H9 (cell line): Measurements from ENCODE around the gene PTGES3L. TPM values are rescaled to one million over a fixed set of nuclear protein-coding genes. Genes with fewer than 3 reads are reported as not detected.
A peak's percentile ranks its signal among the peaks of the same experiment; 100 is the strongest.

Experiments
- DNase-seq: peaks from one replicate; pipeline ENCODE4 v3.0.0-alpha.2; 2017
- H2AFZ ChIP-seq: one replicate; pipeline ENCODE4 v1.6.1; 2013; ENCODE audit warnings: mild to moderate bottlenecking, low read length, control low read depth, moderate library complexity
- H2AK5ac ChIP-seq: 2 replicates; pipeline ENCODE4 v1.6.1; 2013; ENCODE audit warnings: low read length, control low read depth, mixed read lengths; ENCODE audit not compliant: insufficient read length
- H2BK120ac ChIP-seq: one replicate; pipeline ENCODE4 v1.6.1; 2013; ENCODE audit warnings: low read depth, mild to moderate bottlenecking, low read length, control low read depth, inconsistent platforms; ENCODE audit not compliant: poor library complexity, severe bottlenecking
- H2BK12ac ChIP-seq: 2 replicates; pipeline ENCODE4 v1.6.1; 2013; ENCODE audit warnings: low read length, control low read depth, mixed read lengths, low read depth; ENCODE audit not compliant: insufficient read length
- H2BK15ac ChIP-seq: 2 replicates; pipeline ENCODE4 v1.6.1; 2013; ENCODE audit warnings: low read depth, low read length, control low read depth
- H2BK20ac ChIP-seq: one replicate; pipeline ENCODE4 v1.6.1; 2013; ENCODE audit warnings: low read depth, mild to moderate bottlenecking, low read length, control low read depth, inconsistent platforms; ENCODE audit not compliant: poor library complexity, severe bottlenecking
- H2BK5ac ChIP-seq: 2 replicates; pipeline ENCODE4 v1.6.1; 2013; ENCODE audit warnings: low read length, control low read depth, mixed read lengths; ENCODE audit not compliant: insufficient read length
- H3K14ac ChIP-seq: 2 replicates; pipeline ENCODE4 v1.6.1; 2013; ENCODE audit warnings: low read length, control low read depth; ENCODE audit not compliant: insufficient read depth
- H3K18ac ChIP-seq: 2 replicates; pipeline ENCODE4 v1.6.1; 2013; ENCODE audit warnings: low read depth, mild to moderate bottlenecking, mixed read lengths, low read length, control low read depth; ENCODE audit not compliant: insufficient read length
- H3K23ac ChIP-seq: 2 replicates; pipeline ENCODE4 v1.6.1; 2013; ENCODE audit warnings: low read length, control low read depth, mixed read lengths, low read depth; ENCODE audit not compliant: insufficient read length
- H3K23me2 ChIP-seq: 2 replicates; pipeline ENCODE4 v1.6.1; 2013; ENCODE audit warnings: low read depth, mild to moderate bottlenecking, mixed read lengths, low read length, control low read depth; ENCODE audit not compliant: insufficient read length, poor library complexity, severe bottlenecking
- H3K27ac ChIP-seq: 2 replicates; pipeline ENCODE4 v1.5.1; 2013; ENCODE audit warnings: low read length, control low read depth, mixed read lengths, low read depth; ENCODE audit not compliant: insufficient read length
- H3K27me3 ChIP-seq: 2 replicates; pipeline ENCODE4 v1.6.1; 2013; ENCODE audit warnings: low read length, control low read depth, inconsistent platforms; ENCODE audit not compliant: insufficient read depth
- H3K4ac ChIP-seq: 2 replicates; pipeline ENCODE4 v1.6.1; 2013; ENCODE audit warnings: low read depth, mild to moderate bottlenecking, control low read depth, inconsistent platforms, low read length, moderate library complexity
- H3K4me1 ChIP-seq: 2 replicates; pipeline ENCODE4 v1.6.1; 2013; ENCODE audit warnings: low read length, control low read depth, inconsistent platforms; ENCODE audit not compliant: insufficient read depth
- H3K4me2 ChIP-seq: 2 replicates; pipeline ENCODE4 v1.6.1; 2013; ENCODE audit warnings: low read length, control low read depth, mixed read lengths; ENCODE audit not compliant: insufficient read length, insufficient read depth
- H3K56ac ChIP-seq: 2 replicates; pipeline ENCODE4 v1.6.1; 2013; ENCODE audit warnings: low read depth, mild to moderate bottlenecking, mixed read lengths, low read length, control low read depth; ENCODE audit not compliant: insufficient read length
- H3K79me1 ChIP-seq: 2 replicates; pipeline ENCODE4 v1.6.1; 2013; ENCODE audit warnings: low read depth, mild to moderate bottlenecking, moderate library complexity, low read length, control low read depth, inconsistent platforms; ENCODE audit not compliant: insufficient read depth, poor library complexity, severe bottlenecking
- H3K79me2 ChIP-seq: 2 replicates; pipeline ENCODE4 v1.6.1; 2013; ENCODE audit warnings: low read length, control low read depth, inconsistent platforms; ENCODE audit not compliant: insufficient read depth
- H3K9ac ChIP-seq: 2 replicates; pipeline ENCODE4 v1.6.1; 2013; ENCODE audit warnings: low read length, control low read depth, mixed read lengths; ENCODE audit not compliant: insufficient read length; ENCODE audit errors: extremely low read depth
- H3K9me3 ChIP-seq: one replicate; pipeline ENCODE4 v1.6.1; 2013; ENCODE audit warnings: low read depth, low read length, inconsistent platforms; ENCODE audit not compliant: control insufficient read depth
- H3T11ph ChIP-seq: one replicate; pipeline ENCODE4 v1.6.1; 2013; ENCODE audit warnings: mild to moderate bottlenecking, low read length, control low read depth, inconsistent platforms
- H4K20me1 ChIP-seq: one replicate; pipeline ENCODE4 v1.6.1; 2013; ENCODE audit not compliant: control insufficient read depth, insufficient read length, insufficient read depth
- H4K5ac ChIP-seq: 2 replicates; pipeline ENCODE4 v1.6.1; 2013; ENCODE audit warnings: low read depth, mild to moderate bottlenecking, mixed read lengths, low read length, control low read depth; ENCODE audit not compliant: insufficient read length
- H4K8ac ChIP-seq: replicated peaks from 2 replicates; pipeline ENCODE4 v1.6.1; 2013; ENCODE audit warnings: low read length, control low read depth, mixed read lengths, low read depth; ENCODE audit not compliant: insufficient read length
- H4K91ac ChIP-seq: 2 replicates; pipeline ENCODE4 v1.6.1; 2013; ENCODE audit warnings: low read depth, mild to moderate bottlenecking, moderate library complexity, mixed read lengths, low read length, control low read depth; ENCODE audit not compliant: insufficient read length
- H3K27ac Mint-ChIP-seq, 3 experiments: 2 replicates in 2 of 3; 3 replicates in 1 of 3; pipeline ENCODE4 v1.8.0; 2020 to 2021; ENCODE audit warnings: mixed read lengths in 3 of 3, mild to moderate bottlenecking in 1 of 3, moderate library complexity in 1 of 3
- H3K27me3 Mint-ChIP-seq: 2 replicates; pipeline ENCODE4 v1.8.0; 2021; ENCODE audit warnings: low read depth, mild to moderate bottlenecking, moderate library complexity, mixed read lengths
- H3K36me3 Mint-ChIP-seq, 3 experiments: 2 replicates in 2 of 3; 3 replicates in 1 of 3; pipeline ENCODE4 v1.8.0; 2020 to 2021; ENCODE audit warnings: low read depth in 3 of 3, mixed read lengths in 3 of 3; ENCODE audit not compliant: insufficient read depth in 1 of 3
- H3K4me1 Mint-ChIP-seq, 2 experiments: 2 replicates each; pipeline ENCODE4 v1.8.0; 2020; ENCODE audit warnings: mixed read lengths in 2 of 2
- H3K4me3 Mint-ChIP-seq, 2 experiments: 2 replicates in 1 of 2; 3 replicates in 1 of 2; pipeline ENCODE4 v1.8.0; 2020 to 2021; ENCODE audit warnings: mild to moderate bottlenecking in 2 of 2, mixed read lengths in 2 of 2, moderate library complexity in 1 of 2
- H3K9me3 Mint-ChIP-seq, 2 experiments: 2 replicates in 1 of 2; 3 replicates in 1 of 2; pipeline ENCODE4 v1.8.0; 2020; ENCODE audit warnings: mild to moderate bottlenecking in 2 of 2, mixed read lengths in 2 of 2, moderate library complexity in 1 of 2
- WGBS: extraction: QIAGEN DNeasy Blood & Tissue Kit; methylation state at CpG from one replicate; pipeline ENCODE4 v1.1.7; 2013; ENCODE audit warnings: missing lambda C conversion rate, low lambda C conversion rate, mixed read lengths; ENCODE audit not compliant: insufficient read length; ENCODE audit errors: extremely low coverage; 5-methylcytosine and 5-hydroxymethylcytosine counted together
- long read RNA-seq: library from polyadenylated mRNA; unstranded; transcript quantifications from one replicate; pipeline ENCODE4 v2.0.0, GENCODE V29; 2020
- total RNA-seq: library from RNA; stranded (reverse); gene quantifications from 2 replicates; pipeline ENCODE4 v1.2.1, GENCODE V29; 2021
- TF ChIP-seq, protein P1 (sequence below): fragments of 200-600 bp; sonication (generic); conservative IDR thresholded peaks from 3 replicates; pipeline ENCODE4 v1.8.0; 2021; ENCODE audit warnings: antibody characterized with exemption, mild to moderate bottlenecking

Gene PTGES3L
- 4.0 and 4.2 TPM in 2 replicates for total RNA-seq
- long read RNA-seq, transcript PTGES3L-206 (7 exons, 855 nt), result major isoform, 6 of 6 reads
- long read RNA-seq, partial matches to known transcripts, result 0 of 6 reads
- long read RNA-seq, other reads (novel, unspliced or antisense), result 0 of 6 reads

DNA sequence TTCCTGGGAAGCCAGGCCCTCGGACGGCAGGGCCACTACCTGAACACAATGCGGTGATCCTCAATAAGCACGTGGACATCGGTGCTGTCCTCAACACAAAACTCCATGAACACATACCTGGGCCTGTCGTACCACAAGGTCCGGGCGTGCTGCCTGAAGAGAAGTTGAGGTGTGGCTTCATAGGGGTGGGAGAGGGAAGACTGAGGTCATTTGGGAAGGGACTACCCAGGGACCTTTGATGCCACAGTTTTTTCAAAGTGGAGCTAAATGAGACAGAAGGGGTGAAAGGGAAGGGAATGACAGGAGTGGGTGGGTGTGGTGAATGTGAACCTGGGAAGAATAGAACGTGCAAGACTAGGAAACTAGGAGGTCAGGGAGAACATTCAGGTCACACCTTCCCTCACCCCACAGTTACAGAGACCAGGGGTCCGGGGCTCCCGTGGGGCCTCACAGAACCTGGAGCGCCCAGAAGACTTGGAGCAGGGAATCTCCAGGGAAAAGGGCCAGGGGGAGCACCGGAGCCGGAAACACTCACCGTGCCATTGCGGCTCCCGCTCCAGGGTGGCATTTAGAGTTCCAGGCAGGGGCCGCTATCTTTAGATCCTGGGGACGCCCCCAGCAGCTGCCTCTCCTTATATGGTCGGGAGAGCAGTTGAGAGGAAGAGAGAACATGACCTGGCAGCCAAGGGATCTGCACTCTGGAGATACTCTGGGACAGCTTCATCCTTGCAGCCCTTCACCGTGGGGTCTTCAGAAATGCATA is at the start of gene PTGES3L:
PTGES3L (minus strand) TSS at position 570 of the 763 bp plus-strand sequence; CDS start at position 543, 27 bp downstream.
- TF ChIP-seq, protein P1, sequence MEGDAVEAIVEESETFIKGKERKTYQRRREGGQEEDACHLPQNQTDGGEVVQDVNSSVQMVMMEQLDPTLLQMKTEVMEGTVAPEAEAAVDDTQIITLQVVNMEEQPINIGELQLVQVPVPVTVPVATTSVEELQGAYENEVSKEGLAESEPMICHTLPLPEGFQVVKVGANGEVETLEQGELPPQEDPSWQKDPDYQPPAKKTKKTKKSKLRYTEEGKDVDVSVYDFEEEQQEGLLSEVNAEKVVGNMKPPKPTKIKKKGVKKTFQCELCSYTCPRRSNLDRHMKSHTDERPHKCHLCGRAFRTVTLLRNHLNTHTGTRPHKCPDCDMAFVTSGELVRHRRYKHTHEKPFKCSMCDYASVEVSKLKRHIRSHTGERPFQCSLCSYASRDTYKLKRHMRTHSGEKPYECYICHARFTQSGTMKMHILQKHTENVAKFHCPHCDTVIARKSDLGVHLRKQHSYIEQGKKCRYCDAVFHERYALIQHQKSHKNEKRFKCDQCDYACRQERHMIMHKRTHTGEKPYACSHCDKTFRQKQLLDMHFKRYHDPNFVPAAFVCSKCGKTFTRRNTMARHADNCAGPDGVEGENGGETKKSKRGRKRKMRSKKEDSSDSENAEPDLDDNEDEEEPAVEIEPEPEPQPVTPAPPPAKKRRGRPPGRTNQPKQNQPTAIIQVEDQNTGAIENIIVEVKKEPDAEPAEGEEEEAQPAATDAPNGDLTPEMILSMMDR, result peak; percentile 18; the same call in 1 of the 3 replicates
- WGBS, result no CpG with 5 or more reads among the region's 21 CpGs
- no peak within 1 kb of the TSS for H2BK5ac ChIP-seq
- no peak within 1 kb of the TSS for H2AK5ac ChIP-seq
- peaks cover 17 to 23% of the 10 kb centered on the region in 2 experiments for H3K4me1 Mint-ChIP-seq
- H3K27ac ChIP-seq, result no peak within 1 kb of the TSS
- no peak within 1 kb of the TSS for H4K8ac ChIP-seq
- peak within 1 kb of the TSS; percentile 60 for H3K18ac ChIP-seq
- H3K27me3 Mint-ChIP-seq, result no peaks in the 10 kb centered on the region
- H4K5ac ChIP-seq, result no peak within 1 kb of the TSS
- H3K4ac ChIP-seq, result no peak within 1 kb of the TSS
- no peak within 1 kb of the TSS for H4K91ac ChIP-seq
- H3K56ac ChIP-seq, result no peak within 1 kb of the TSS
- H3T11ph ChIP-seq, result no peak within 1 kb of the TSS
- H3K9ac ChIP-seq, result peak within 1 kb of the TSS; percentile 13
- H3K9me3 ChIP-seq, result no peaks in the 10 kb centered on the region
- no peaks in the 10 kb centered on the region; a peak in 2 of 5 replicates for H3K9me3 Mint-ChIP-seq
- H3K79me1 ChIP-seq, result no peaks in the 10 kb centered on the region
- no peak within 1 kb of the TSS for H3K14ac ChIP-seq
- DNase-seq, result peak; percentile 84
- no peak within 1 kb of the TSS for H2BK15ac ChIP-seq
- peaks cover 0 to 17% (median 0%) of the 10 kb centered on the region in 3 experiments; a peak in 3 of 7 replicates for H3K36me3 Mint-ChIP-seq
- H3K27me3 ChIP-seq, result no peaks in the 10 kb centered on the region
- H2BK20ac ChIP-seq, result no peak within 1 kb of the TSS
- peak within 1 kb of the TSS; percentile 6 for H2AFZ ChIP-seq
- H2BK12ac ChIP-seq, result no peak within 1 kb of the TSS
- peak within 1 kb of the TSS; percentile 67 to 99 (median 97); a peak in 6 of 7 replicates for H3K27ac Mint-ChIP-seq
- H3K4me1 ChIP-seq, result peaks cover 2% of the 10 kb centered on the region; the same call in 1 of the 2 replicates
- H3K79me2 ChIP-seq, result peaks cover 4% of the 10 kb centered on the region; the same call in 1 of the 2 replicates
- H3K23ac ChIP-seq, result no peak within 1 kb of the TSS
- peaks cover 12% of the 10 kb centered on the region for H3K23me2 ChIP-seq
- H3K4me2 ChIP-seq, result peak within 1 kb of the TSS; percentile 85
- H4K20me1 ChIP-seq, result no peaks in the 10 kb centered on the region
- no peak within 1 kb of the TSS for H2BK120ac ChIP-seq
- H3K4me3 Mint-ChIP-seq, result peak within 1 kb of the TSS; percentile 95 to 100
